ENCODE data around the gene EIPR1. TPM values are rescaled to one million over a fixed set of nuclear protein-coding genes. Genes with fewer than 3 reads are reported as not detected.

The EIPR1 gene
- total and polyA plus RNA-seq, 2 of the 4 experiments (the other 2 are of a cell fraction) = 46.5 to 67.4 TPM

DNA sequence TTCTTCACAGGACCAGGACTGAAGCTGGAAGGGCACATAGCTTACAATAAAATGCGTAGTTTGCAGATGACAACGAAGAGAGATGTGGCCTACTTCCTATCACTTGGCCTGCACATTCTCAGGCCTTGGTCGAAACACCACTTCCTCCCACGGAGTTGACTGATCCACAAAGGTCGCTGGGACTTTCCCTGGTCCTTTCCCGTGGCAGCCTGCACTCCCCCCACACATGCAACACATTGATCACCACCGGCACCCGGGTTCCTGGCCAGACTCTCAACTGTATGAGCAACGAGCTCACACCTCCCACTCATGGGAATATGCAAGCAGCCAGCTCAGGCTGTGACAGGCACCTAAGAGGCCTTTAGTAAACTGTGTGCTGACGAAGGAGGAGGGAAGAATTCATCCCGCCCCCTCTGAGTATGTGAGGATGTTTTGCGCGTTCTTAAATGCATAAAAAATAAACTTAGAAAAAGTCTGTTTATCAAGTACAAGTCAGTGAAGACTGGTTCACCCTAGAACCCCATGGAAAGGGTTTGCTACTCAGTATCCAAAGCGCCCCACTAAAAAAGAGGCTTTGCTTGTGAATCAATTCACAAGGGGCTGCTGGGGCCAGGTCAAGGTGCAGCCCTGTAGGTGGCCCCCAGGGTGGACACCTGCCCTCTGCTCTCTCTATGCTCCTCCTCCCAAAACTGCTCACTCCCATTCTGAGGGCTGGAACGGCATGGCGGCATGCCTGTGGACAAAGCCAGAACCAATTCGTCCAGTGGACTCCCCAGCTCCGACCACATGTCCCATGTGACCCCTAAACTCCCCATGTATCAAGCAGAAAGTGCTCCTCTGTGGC lies 154.3 kb downstream of the EIPR1 start:
- Histone ChIP-seq H2BK5ac (ENCODE audit: low read depth, low read length, poor library complexity, severe bottlenecking) (no peak overlapping the region), H3K56ac (ENCODE audit: extremely low read depth, insufficient read depth, low read length) (no peak overlapping the region), H3K4ac (ENCODE audit: low read depth, low read length) (no peak overlapping the region), H2BK120ac (ENCODE audit: low read depth, low read length) (no peak overlapping the region), H3K9ac (ENCODE audit: low read depth, low read length) (no peak overlapping the region), H3K36me3 (ENCODE audit: control insufficient read depth, insufficient read depth, low read length) (no peaks in the 10 kb centered on the region), H3K4me2 (ENCODE audit: low read depth, low read length) (no peak overlapping the region), H3K4me1 (ENCODE audit: control insufficient read depth, insufficient read depth, low read length) (no peaks in the 10 kb centered on the region), H2BK15ac (ENCODE audit: low read depth, low read length) (no peak overlapping the region), H3K23ac (ENCODE audit: low read depth, low read length) (no peak overlapping the region), H4K20me1 (ENCODE audit: insufficient read depth, low read length) (no peaks in the 10 kb centered on the region), H3K4me3 (ENCODE audit: insufficient read depth, low read depth, low read length) (no peak overlapping the region), H3K27ac (ENCODE audit: insufficient read depth, low read length) (no peak overlapping the region), H3K9me3 (ENCODE audit: control insufficient read depth, insufficient read depth, low read length) (no peaks in the 10 kb centered on the region; the same call in 1 of the 2 replicates), H3K9me1 (ENCODE audit: insufficient read depth, low read length) (no peaks in the 10 kb centered on the region), H3K14ac (replicated peaks; ENCODE audit: low read depth, low read length) (no peak overlapping the region), H3K27me3 (ENCODE audit: control insufficient read depth, insufficient read depth, low read length) (no peaks in the 10 kb centered on the region), H2AK9ac (replicated peaks; ENCODE audit: low read depth, low read length, poor library complexity) (no peak overlapping the region), H4K91ac (ENCODE audit: insufficient read depth, low read depth, low read length) (no peak overlapping the region), H4K5ac (ENCODE audit: low read depth, low read length) (no peak overlapping the region), H2AFZ (replicated peaks; ENCODE audit: low read length, poor library complexity) (no peak overlapping the region), H4K8ac (ENCODE audit: low read depth in 2 of 2, low read length in 2 of 2) (no peak overlapping the region), H3K79me1 (ENCODE audit: low read depth in 1 of 2, low read length in 2 of 2) (peaks cover 9 to 13% of the 10 kb centered on the region in 2 experiments; a peak in 3 of 4 replicates), H3K18ac (ENCODE audit: low read depth, low read length) (no peak overlapping the region), H2AK5ac (ENCODE audit: low read depth, low read length) (no peak overlapping the region), H2BK20ac (ENCODE audit: low read depth, low read length) (no peak overlapping the region)
- TF ChIP-seq CHD1 (IDR thresholded peaks at IDR 0.05; ENCODE audit: low read depth, low read length) = no peak
- no peak for TF ChIP-seq POLR2A (IDR thresholded peaks at IDR 0.05; ENCODE audit: low read depth, low read length)
- TF ChIP-seq SMC3 (IDR thresholded peaks at IDR 0.05; ENCODE audit: low read depth, low read length) = no peak
- peak; percentile 40 for TF ChIP-seq BHLHE40 (IDR thresholded peaks at IDR 0.05; ENCODE audit: low read depth, low read length)
- TF ChIP-seq RCOR1 (IDR thresholded peaks at IDR 0.05; ENCODE audit: insufficient replicate concordance, low read length) = peak; percentile 24
- no peak for TF ChIP-seq USF2 (IDR thresholded peaks at IDR 0.05; ENCODE audit: low read depth, low read length)
- TF ChIP-seq FOS (IDR thresholded peaks at IDR 0.05; ENCODE audit: low read depth, low read length) = 0 out of 2 replicates have a peak, but pooled peaks have one; percentile 14
- ATAC-seq (ENCODE audit: low read depth) = peak; percentile 69
- 100% methylated on average over 1 of the region's 18 CpGs; no CpG with 5 or more reads in 1 of the 2 experiments for WGBS, 2 experiments (ENCODE audit: extremely low coverage in 2 of 2, insufficient read length in 1 of 2)
- in situ Hi-C loops (cut with MboI; ENCODE audit: low sequenced_read_pairs) = no loop called here
- CTCF ChIA-PET = no interaction called here
- intact Hi-C loops (cut with micrococcal nuclease) = no loop called here
- POLR2A ChIA-PET (ENCODE audit: unreplicated experiment) = no interaction called here
- BruUV-seq (replicated peaks) = no TSS peak
- DNase-seq = peak; percentile 86
- dilution Hi-C loops (cut with HindIII; ENCODE audit: low sequenced_read_pairs, unreplicated experiment) = no loop called here

Data from IMR-90 (cell line).